HepG2 (cell line): ENCODE measurements around the gene TMEM95. TPM values are rescaled to one million over a fixed set of nuclear protein-coding genes. Genes with fewer than 3 reads are reported as not detected.

ENCODE experiments used
- ATAC-seq: fragments of 200-7000 bp; cut with Tn5 transposase; 3 replicates; pipeline ENCODE4 v1.9.1; 2020; ENCODE audit warnings: mild to moderate bottlenecking, moderate library complexity
- BruUV-seq: library from RNA; stranded (reverse); fragments of 400-500 nt; replicated peaks from 2 replicates; lab custom pipeline; 2021; lab: Mats Ljungman, UMichigan
- CTCF ChIA-PET: fragments of 300-600 bp; formaldehyde crosslinking; extraction: SDS; loops from one replicate; lab custom pipeline; 2021; ENCODE audit warnings: low total read pairs, inconsistent platforms, low intra/inter-chr PET ratio; lab: Yijun Ruan, JAX
- POLR2A ChIA-PET: fragments of 350-600 bp; sonication (Branson Sonifier 250); formaldehyde crosslinking; loops from one replicate; lab custom pipeline; 2020; ENCODE audit warnings: antibody characterized with exemption, inconsistent platforms; lab: Yijun Ruan, JAX
- DNase-seq: peaks from one replicate; pipeline ENCODE4 v3.0.0-alpha.2; 2015; ENCODE audit warnings: low spot score
- FAIRE-seq: peaks from 3 replicates; lab custom pipeline; 2011; peaks lifted over from hg19 to GRCh38; lab: Jason Lieb, UNC
- H2AFZ ChIP-seq: one replicate; pipeline ENCODE4 v1.6.1; 2011; ENCODE audit warnings: low read length, inconsistent platforms
- H3K27ac ChIP-seq: fragments of 300-600 bp; 3 replicates; pipeline ENCODE4 v1.8.0; 2011; ENCODE audit warnings: mixed run types, mild to moderate bottlenecking, mixed read lengths, low read length, inconsistent platforms; ENCODE audit not compliant: insufficient read depth; ENCODE audit errors: extremely low read length
- H3K27me3 ChIP-seq, 2 experiments: fragments of 200-600 bp in 1 of 2; 2 replicates in 1 of 2; 3 replicates in 1 of 2; pipeline versions ENCODE4 v1.6.0 to v1.8.0; 2011; ENCODE audit warnings: low read length in 2 of 2, mild to moderate bottlenecking in 2 of 2, moderate library complexity in 2 of 2, inconsistent platforms in 1 of 2; ENCODE audit not compliant: insufficient read depth in 2 of 2, control insufficient read depth in 1 of 2
- H3K36me3 ChIP-seq, 2 experiments: fragments of 200-600 bp in 1 of 2; replicated peaks in 1 of 2; 2 replicates in 1 of 2; 3 replicates in 1 of 2; pipeline versions ENCODE4 v1.5.1 to v1.8.0; 2011; ENCODE audit warnings: low read length in 2 of 2, inconsistent platforms in 1 of 2; ENCODE audit not compliant: insufficient read depth in 2 of 2, control insufficient read depth in 1 of 2
- H3K4me1 ChIP-seq: 2 replicates; pipeline ENCODE4 v1.5.1; 2012; ENCODE audit warnings: low read length, inconsistent platforms; ENCODE audit not compliant: insufficient read depth
- H3K4me2 ChIP-seq: 2 replicates; pipeline ENCODE4 v1.6.0; 2011; ENCODE audit warnings: low read depth, low read length, inconsistent platforms
- H3K4me3 ChIP-seq, 3 experiments: fragments of 200-600 bp in 1 of 3; sonication (generic), shearing (Covaris generic) in 1 of 3; replicated peaks in 1 of 3; 2 replicates each; pipeline ENCODE4 v1.5.1; 2011 to 2016; ENCODE audit warnings: low read length in 3 of 3, inconsistent platforms in 2 of 3, low read depth in 2 of 3, mild to moderate bottlenecking in 2 of 3, control low read depth in 1 of 3, mixed read lengths in 1 of 3; ENCODE audit not compliant: insufficient read depth in 1 of 3
- H3K79me2 ChIP-seq: one replicate; pipeline ENCODE4 v1.6.1; 2011; ENCODE audit warnings: low read length, inconsistent platforms; ENCODE audit not compliant: insufficient read depth
- H3K9ac ChIP-seq: 2 replicates; pipeline ENCODE4 v1.6.0; 2011; ENCODE audit warnings: mild to moderate bottlenecking, low read depth, low read length, inconsistent platforms; ENCODE audit not compliant: insufficient read depth
- H3K9me3 ChIP-seq: 2 replicates; pipeline ENCODE4 v1.5.1; 2012; ENCODE audit warnings: mild to moderate bottlenecking, low read length
- H4K20me1 ChIP-seq: 2 replicates; pipeline ENCODE4 v1.6.0; 2011; ENCODE audit warnings: inconsistent platforms, mild to moderate bottlenecking, low read length, moderate library complexity; ENCODE audit not compliant: insufficient read depth
- ELF4 ChIP-seq: sonication (generic); formaldehyde crosslinking; IDR thresholded peaks from 2 replicates; pipeline ENCODE4 v1.5.0; 2020; ENCODE audit warnings: missing genetic modification reagents, mild to moderate bottlenecking, moderate library complexity, borderline replicate concordance
- EP300 ChIP-seq, 3 experiments: sonication (generic) in 1 of 3; formaldehyde crosslinking in 1 of 3; IDR thresholded peaks; 2 replicates each; pipeline versions ENCODE4 v1.5.1 to v1.6.1; 2011 to 2020; ENCODE audit warnings: low read depth in 2 of 3, low read length in 2 of 3, borderline replicate concordance in 1 of 3, improper control_type of control experiment in 1 of 3, mild to moderate bottlenecking in 1 of 3, missing genetic modification reagents in 1 of 3, moderate library complexity in 1 of 3
- ETV6 ChIP-seq: sonication (generic); formaldehyde crosslinking; conservative IDR thresholded peaks from 2 replicates; pipeline ENCODE4 v1.4.0; 2020; ENCODE audit warnings: missing genetic modification reagents
- HNRNPUL1 ChIP-seq: fragments of 200-400 bp; formaldehyde crosslinking; IDR thresholded peaks from 2 replicates; pipeline ENCODE4 v1.6.1; 2017; ENCODE audit warnings: low read depth, mild to moderate bottlenecking, low read length, moderate library complexity
- NBN ChIP-seq: fragments of 450-650 bp; conservative IDR thresholded peaks from 2 replicates; pipeline ENCODE4 v1.6.1; 2017
- NFYB ChIP-seq: sonication (generic); formaldehyde crosslinking; IDR thresholded peaks from 2 replicates; pipeline ENCODE4 v1.4.0; 2020; ENCODE audit warnings: missing genetic modification reagents
- NKX3-1 ChIP-seq: sonication (generic); formaldehyde crosslinking; IDR thresholded peaks from 2 replicates; pipeline ENCODE4 v1.5.0; 2020; ENCODE audit warnings: missing genetic modification reagents
- POLR2G ChIP-seq: fragments of 200-400 bp; formaldehyde crosslinking; IDR thresholded peaks from 2 replicates; pipeline ENCODE4 v1.6.1; 2018; ENCODE audit warnings: mild to moderate bottlenecking, low read depth, low read length, moderate library complexity
- REL ChIP-seq: sonication (generic); formaldehyde crosslinking; conservative IDR thresholded peaks from 2 replicates; pipeline ENCODE4 v1.8.0; 2022; ENCODE audit warnings: mild to moderate bottlenecking, missing genetic modification reagents, moderate library complexity
- SNRNP70 ChIP-seq: fragments of 200-400 bp; formaldehyde crosslinking; IDR thresholded peaks from 2 replicates; pipeline ENCODE4 v1.6.1; 2017; ENCODE audit warnings: mild to moderate bottlenecking, low read depth, low read length, moderate library complexity
- ZBTB42 ChIP-seq: sonication (generic); formaldehyde crosslinking; IDR thresholded peaks from 2 replicates; pipeline ENCODE4 v1.5.0; 2020; ENCODE audit warnings: mild to moderate bottlenecking, missing genetic modification reagents
- ZKSCAN5 ChIP-seq: sonication (generic); formaldehyde crosslinking; IDR thresholded peaks from 2 replicates; pipeline ENCODE4 v1.5.1; 2020; ENCODE audit warnings: mild to moderate bottlenecking, missing genetic modification reagents
- ZMYM3 ChIP-seq: sonication (generic); formaldehyde crosslinking; IDR thresholded peaks from 2 replicates; pipeline ENCODE4 v1.5.1; 2020; ENCODE audit warnings: mild to moderate bottlenecking, missing genetic modification reagents
- ZNF207 ChIP-seq: fragments of 450-650 bp; IDR thresholded peaks from 2 replicates; pipeline ENCODE4 v1.6.1; 2016; ENCODE audit warnings: antibody characterized with exemption, borderline replicate concordance
- ZNF274 ChIP-seq: sonication (generic); formaldehyde crosslinking; IDR thresholded peaks from 2 replicates; pipeline ENCODE4 v1.5.1; 2020; ENCODE audit warnings: mild to moderate bottlenecking, missing genetic modification reagents
- ZNF451 ChIP-seq: sonication (generic); formaldehyde crosslinking; IDR thresholded peaks from 2 replicates; pipeline ENCODE4 v1.5.0; 2020; ENCODE audit warnings: mild to moderate bottlenecking, missing genetic modification reagents
- ZNF773 ChIP-seq: sonication (generic); formaldehyde crosslinking; IDR thresholded peaks from 2 replicates; pipeline ENCODE4 v1.4.0; 2020; ENCODE audit warnings: missing genetic modification reagents, borderline replicate concordance
- WGBS: methylation state at CpG from one replicate; pipeline ENCODE4 v1.1.6; 2017; ENCODE audit warnings: low lambda C conversion rate; 5-methylcytosine and 5-hydroxymethylcytosine counted together
- in situ Hi-C: cut with HindIII; loops from 2 replicates; pipeline ENCODE4 v1.10.0; 2017; ENCODE audit warnings: low pct_unique_long_range_greater_than_20kb; ENCODE audit not compliant: extremely low pct_ligation_motif_present
- intact Hi-C: fragments of 100-400 bp; cut with micrococcal nuclease; formaldehyde crosslinking; loops from one replicate; pipeline ENCODE4 v1.10.0; 2022; ENCODE audit not compliant: unreplicated experiment
- polyA plus RNA-seq, 8 experiments: library from polyadenylated mRNA; depleted of rRNA in 3 of 8; stranded (reverse) in 7 of 8; unstranded in 1 of 8; fragments of >200 nt; fragmentation: Illumina TruSeq in 4 of 8; extraction: Trizol in 4 of 8; gene quantifications; 2 replicates each; pipeline versions ENCODE4 v1.2.1 to v1.2.3, GENCODE V29; 2011 to 2016; ENCODE audit warnings: low read depth in 4 of 8, missing spikeins in 1 of 8, mixed read lengths in 1 of 8; ENCODE audit not compliant: insufficient read depth in 1 of 8
- total RNA-seq, 5 experiments: library from RNA; depleted of rRNA; stranded (reverse); fragments of >200 nt; fragmentation: Illumina TruSeq; extraction: Trizol; gene quantifications; 2 replicates each; pipeline ENCODE4 v1.2.3, GENCODE V29; 2016; ENCODE audit warnings: low read depth in 1 of 5
- TF ChIP-seq, protein P1 (sequence below): sonication (generic); formaldehyde crosslinking; IDR thresholded peaks from 2 replicates; pipeline ENCODE4 v1.4.0; 2020; ENCODE audit warnings: mild to moderate bottlenecking, missing genetic modification reagents, borderline replicate concordance
- TF ChIP-seq, protein P2 (sequence below): sonication (generic); formaldehyde crosslinking; IDR thresholded peaks from 2 replicates; pipeline ENCODE4 v1.5.0; 2020; ENCODE audit warnings: missing genetic modification reagents

TMEM95 gene
- total and polyA plus RNA-seq, 2 of the 13 experiments (the other 11 are each of a cell fraction or from before 2014, with no cell fraction given): not detected

DNA sequence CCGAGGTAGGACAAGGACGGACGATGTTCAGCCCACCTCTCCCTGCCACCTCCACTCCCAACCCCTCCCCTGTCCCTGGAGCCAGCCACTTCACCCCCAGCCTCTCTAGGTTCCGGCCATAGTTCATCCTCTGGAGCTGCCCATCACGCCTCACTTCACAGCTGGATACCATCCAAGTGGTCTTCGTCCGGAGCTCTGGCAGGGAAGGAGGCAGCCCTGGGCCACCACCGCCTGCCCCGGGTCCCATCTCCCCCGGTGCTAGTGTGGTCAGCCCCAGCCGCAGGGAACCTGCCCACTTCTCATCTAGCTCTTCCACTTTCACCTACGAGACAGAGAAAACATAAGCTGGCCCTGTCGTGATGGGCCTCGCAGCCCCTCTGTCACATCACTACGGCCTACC, 33.5 kb upstream of the TMEM95 start:
- WGBS: 95% methylated on average over 15 of the region's 15 CpGs
- no peaks in the 10 kb centered on the region for H3K27me3 ChIP-seq
- BruUV-seq: no TSS peak
- DNase-seq: no peak
- TF ChIP-seq ZBTB42 (CRISPR knock-in tag): no peak
- TF ChIP-seq, protein P1, sequence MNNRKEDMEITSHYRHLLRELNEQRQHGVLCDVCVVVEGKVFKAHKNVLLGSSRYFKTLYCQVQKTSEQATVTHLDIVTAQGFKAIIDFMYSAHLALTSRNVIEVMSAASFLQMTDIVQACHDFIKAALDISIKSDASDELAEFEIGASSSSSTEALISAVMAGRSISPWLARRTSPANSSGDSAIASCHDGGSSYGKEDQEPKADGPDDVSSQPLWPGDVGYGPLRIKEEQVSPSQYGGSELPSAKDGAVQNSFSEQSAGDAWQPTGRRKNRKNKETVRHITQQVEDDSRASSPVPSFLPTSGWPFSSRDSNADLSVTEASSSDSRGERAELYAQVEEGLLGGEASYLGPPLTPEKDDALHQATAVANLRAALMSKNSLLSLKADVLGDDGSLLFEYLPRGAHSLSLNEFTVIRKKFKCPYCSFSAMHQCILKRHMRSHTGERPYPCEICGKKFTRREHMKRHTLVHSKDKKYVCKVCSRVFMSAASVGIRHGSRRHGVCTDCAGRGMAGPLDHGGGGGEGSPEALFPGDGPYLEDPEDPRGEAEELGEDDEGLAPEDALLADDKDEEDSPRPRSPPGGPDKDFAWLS (CRISPR knock-in tag): no peak
- TF ChIP-seq HNRNPUL1: no peak
- TF ChIP-seq ETV6: no peak
- TF ChIP-seq, protein P2, sequence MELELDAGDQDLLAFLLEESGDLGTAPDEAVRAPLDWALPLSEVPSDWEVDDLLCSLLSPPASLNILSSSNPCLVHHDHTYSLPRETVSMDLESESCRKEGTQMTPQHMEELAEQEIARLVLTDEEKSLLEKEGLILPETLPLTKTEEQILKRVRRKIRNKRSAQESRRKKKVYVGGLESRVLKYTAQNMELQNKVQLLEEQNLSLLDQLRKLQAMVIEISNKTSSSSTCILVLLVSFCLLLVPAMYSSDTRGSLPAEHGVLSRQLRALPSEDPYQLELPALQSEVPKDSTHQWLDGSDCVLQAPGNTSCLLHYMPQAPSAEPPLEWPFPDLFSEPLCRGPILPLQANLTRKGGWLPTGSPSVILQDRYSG (CRISPR knock-in tag): no peak
- TF ChIP-seq ZNF451 (CRISPR knock-in tag): no peak
- TF ChIP-seq NBN: no peak
- no peak for TF ChIP-seq NFYB (CRISPR knock-in tag)
- no peak for TF ChIP-seq ZMYM3
- no peak for TF ChIP-seq ZNF207
- TF ChIP-seq EP300 (IDR thresholded peaks at IDR 0.05; ENCODE audit: low read depth in 2 of 2, low read length in 2 of 2): no peak
- TF ChIP-seq EP300 (CRISPR knock-in tag; IDR thresholded peaks at IDR 0.05; ENCODE audit: borderline replicate concordance): no peak
- TF ChIP-seq ZNF274 (CRISPR knock-in tag): no peak
- no peak for TF ChIP-seq REL (CRISPR knock-in tag)
- no peak for TF ChIP-seq ZKSCAN5
- TF ChIP-seq ZNF773 (CRISPR knock-in tag): no peak
- TF ChIP-seq POLR2G: no peak
- TF ChIP-seq ELF4 (CRISPR knock-in tag): no peak
- no peak for TF ChIP-seq NKX3-1 (CRISPR knock-in tag)
- no peak for TF ChIP-seq SNRNP70
- TF ChIP-seq, all 625 proteins: peak for 0
- no peak overlapping the region for H3K9ac ChIP-seq
- no peak overlapping the region for H3K27ac ChIP-seq
- no peaks in the 10 kb centered on the region for H3K79me2 ChIP-seq
- H3K4me3 ChIP-seq: no peak overlapping the region
- no peaks in the 10 kb centered on the region for H3K4me1 ChIP-seq
- in situ Hi-C loops: no loop called here
- no peak for FAIRE-seq
- ChIA-PET CTCF (no interaction called here), POLR2A (no interaction called here)
- no peaks in the 10 kb centered on the region for H4K20me1 ChIP-seq
- no peak overlapping the region for H3K4me2 ChIP-seq
- intact Hi-C loops: no loop called here
- ATAC-seq: no peak
- H2AFZ ChIP-seq: no peak overlapping the region
- peaks cover 26 to 74% of the 10 kb centered on the region in 2 experiments for H3K36me3 ChIP-seq
- H3K9me3 ChIP-seq: no peaks in the 10 kb centered on the region
